ENCODE measurements around the gene CCT7. TPM values are rescaled to one million over a fixed set of nuclear protein-coding genes. Genes with fewer than 3 reads are reported as not detected.

CCT7 gene
- total RNA-seq, 1 donor from 2014 or later, result 124 TPM

GRCh38 chr2:73227086-73227485, 7.0 kb upstream of the CCT7 start:
- DNase-seq, result no peak

GRCh38 chr2:73228631-73229030, 5.5 kb upstream of the CCT7 start:
- DNase-seq, result no peak

DNA sequence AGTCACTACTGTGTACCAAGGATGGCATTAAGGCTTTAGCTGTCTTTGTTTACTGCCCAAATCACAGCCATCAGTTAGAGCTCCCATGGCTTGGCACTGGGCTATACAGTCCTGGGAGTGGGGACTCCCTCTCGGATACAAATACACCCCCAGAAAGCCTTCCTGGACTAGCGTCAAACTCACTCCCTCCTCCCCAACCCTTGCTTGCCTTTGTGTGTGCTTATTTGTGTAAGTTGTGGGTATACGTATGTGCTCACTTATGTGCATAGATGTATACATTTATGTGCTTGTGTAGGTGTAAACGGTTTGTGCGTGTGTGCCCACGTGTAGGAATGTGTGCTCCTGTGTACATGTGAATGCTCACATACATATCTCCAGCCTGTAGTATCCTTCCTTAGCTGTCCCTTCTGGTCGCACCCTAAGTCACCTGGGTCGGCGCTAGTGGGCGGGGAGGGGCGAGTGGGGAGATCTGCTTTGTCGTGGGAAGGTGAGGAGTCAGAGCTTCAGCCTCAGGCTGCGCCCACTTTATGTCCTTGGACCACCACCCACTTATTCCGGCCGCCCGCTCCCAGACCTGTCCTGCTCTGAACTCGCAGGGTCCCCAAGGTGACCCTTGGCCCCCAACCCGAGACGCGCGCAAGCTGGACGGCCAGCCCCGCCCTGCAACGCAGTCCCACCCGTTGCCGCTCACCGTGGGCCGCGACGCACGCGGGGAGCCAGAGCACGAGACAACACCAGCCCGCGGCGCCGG, 1.5 kb upstream of the CCT7 start:
- peak; percentile 16 for DNase-seq

- DNase-seq, result peak; percentile 99
Measured at GRCh38 chr2:73233154-73233931, 765 bp upstream of the CCT7 start, which contains the start of gene PRADC1. Gene PRADC1 (minus strand): TSS chr2:73233239. CDS start chr2:73233160, 79 bp downstream.

GRCh38 chr2:73235315-73236028, 1.4 kb downstream of the CCT7 start:
- no peak for DNase-seq

DNA sequence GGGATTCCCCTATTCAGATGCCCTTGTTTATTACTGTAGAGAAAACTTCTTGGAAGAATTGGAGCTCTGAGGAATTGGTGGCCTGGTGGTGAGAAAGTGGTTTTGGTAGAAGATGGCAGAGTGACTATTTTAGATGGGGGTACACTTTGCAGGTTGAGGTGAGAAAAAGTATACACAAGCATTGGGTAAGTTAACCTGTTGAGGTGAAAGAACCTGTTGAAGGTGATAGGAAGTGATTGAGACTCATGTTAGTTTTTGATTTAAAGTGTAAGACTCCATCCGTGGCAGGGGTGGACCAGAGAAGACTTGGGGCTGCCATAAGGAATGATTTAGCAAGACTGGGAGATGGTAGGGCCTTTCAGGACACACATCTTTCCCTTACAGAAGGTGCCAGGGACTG, 3.1 kb downstream of the CCT7 start:
- DNase-seq, result no peak

GRCh38 chr2:73238149-73238548, 4.0 kb downstream of the CCT7 start:
- DNase-seq, result no peak

DNA sequence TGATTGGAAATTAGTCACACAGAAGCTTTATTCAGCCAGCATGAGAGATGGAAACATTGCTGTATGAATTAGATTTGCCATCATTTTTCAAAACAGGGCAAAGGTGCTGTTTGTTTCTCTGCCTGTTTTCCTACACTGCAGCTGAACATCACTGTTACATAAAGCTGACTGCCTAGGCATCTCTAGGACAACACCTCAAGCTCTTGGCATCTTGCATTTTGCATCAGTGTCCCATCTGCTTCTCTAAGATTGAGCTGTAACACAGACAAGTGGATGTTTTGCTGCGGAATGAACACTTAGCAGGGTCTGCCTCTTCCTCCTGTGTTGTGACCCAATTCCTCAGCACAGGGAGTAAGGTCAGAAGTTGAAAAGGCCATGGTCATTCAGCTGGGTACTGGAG, 4.9 kb downstream of the CCT7 start:
- DNase-seq, result no peak

GRCh38 chr2:73239776-73240175, 5.7 kb downstream of the CCT7 start:
- no peak for DNase-seq

- no peak for DNase-seq
Measured at GRCh38 chr2:73243884-73244570, 9.9 kb downstream of the CCT7 start.

- DNase-seq, result no peak
Measured at GRCh38 chr2:73244580-73244979, 10.5 kb downstream of the CCT7 start.

DNA sequence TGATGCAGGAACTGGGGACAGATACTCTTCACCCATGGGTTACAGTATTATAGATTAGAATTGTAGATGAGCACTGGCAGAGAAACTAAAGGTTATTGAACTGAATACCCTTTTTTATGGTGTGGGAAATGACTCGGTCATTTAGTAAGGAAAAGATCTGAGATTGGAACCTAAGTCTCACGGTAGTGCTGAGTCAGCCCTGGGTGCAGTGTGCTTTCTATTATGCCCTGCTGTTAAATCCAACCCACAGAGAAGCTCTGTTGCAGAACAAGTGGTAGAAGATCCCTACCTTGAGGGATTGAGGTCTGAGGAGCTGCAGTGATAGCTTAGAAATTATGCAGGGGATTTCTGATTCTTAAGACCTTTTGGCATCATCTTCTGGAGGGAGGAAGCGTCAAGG, 12.7 kb downstream of the CCT7 start:
- no peak for DNase-seq

GRCh38 chr2:73249636-73250035, 15.5 kb downstream of the CCT7 start:
- DNase-seq, result no peak

DNA sequence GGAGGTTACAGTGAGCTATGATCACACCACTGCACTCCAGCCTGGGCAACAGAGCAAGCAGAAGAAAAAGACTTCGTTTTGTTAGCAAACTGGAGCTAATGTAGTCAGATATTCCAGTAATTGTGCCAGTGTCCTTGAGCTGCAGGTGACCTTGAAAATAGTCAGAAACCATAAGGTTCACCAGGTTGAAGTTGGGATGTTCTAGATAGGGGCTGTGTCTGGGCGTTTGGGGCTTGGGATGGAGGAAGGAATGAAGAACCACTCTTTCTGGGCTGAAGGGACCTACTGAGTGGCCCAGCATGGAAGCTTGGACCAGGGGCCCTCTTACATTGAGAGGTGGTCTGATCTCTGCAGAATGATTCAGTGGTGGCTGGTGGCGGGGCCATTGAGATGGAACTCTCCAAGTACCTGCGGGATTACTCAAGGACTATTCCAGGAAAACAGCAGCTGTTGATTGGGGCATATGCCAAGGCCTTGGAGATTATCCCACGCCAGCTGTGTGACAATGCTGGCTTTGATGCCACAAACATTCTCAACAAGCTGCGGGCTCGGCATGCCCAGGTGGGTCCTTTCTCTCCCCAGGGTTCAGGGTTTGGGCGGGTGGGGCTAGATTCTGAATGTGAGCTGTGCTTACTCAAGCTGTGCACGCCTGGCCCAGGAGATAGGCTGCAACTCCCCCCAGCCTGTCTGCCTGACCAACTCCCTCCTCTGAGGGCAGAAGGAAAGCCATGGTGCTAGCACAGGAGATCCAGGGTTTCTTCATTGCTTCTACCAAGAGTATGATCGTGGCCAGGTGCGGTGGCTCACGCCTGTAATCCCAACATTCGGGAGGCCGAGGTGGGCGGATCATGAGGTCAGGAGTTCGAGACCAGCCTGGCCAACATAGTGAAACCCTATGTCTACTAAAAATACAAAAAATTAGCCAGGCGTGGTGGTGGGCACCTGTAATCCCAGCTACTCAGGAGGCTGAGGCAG, 17.1 kb downstream of the CCT7 start:
- no peak for DNase-seq

DNA sequence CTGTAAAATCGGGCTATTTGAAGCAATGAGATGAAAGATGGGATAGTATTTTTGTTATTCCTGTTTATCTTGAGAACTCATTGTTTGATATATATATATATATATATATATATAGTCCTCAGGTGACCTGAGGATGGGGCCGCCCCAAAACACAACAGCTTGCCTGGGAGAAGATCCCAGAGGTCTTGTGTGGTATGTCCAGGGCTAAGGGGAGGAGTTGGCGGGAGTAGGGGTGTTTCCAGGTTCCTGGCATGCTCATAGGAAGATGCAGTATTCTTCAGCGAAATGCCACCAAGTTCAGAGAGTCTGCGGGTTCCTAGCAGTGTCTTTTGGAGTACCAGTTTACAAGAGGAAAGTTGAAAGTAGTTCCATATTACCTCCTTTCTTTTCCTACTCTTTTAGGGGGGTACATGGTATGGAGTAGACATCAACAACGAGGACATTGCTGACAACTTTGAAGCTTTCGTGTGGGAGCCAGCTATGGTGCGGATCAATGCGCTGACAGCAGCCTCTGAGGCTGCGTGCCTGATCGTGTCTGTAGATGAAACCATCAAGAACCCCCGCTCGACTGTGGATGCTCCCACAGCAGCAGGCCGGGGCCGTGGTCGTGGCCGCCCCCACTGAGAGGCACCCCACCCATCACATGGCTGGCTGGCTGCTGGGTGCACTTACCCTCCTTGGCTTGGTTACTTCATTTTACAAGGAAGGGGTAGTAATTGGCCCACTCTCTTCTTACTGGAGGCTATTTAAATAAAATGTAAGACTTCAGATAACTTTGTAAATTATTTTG, 18.3 kb downstream of the CCT7 start:
- no peak for DNase-seq

DNA sequence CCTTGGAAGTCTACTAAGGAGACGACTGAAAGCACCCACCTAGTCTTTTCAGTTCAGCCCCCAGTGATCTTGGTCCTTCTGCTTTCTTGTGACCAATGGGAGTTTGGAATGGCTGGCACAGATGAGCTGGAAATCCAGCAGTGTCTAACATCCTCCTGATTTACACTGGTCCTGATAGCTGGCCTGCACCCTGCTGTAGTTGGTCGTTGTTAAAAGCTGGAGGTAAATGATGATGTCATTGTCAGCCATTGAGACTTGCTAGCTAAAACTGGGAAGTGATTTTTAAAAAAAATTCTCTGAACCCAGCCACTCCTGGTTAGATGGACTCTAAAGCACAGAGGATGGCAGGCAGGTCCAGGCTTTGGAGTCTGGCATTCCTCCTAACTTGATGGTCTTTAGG, 19.3 kb downstream of the CCT7 start:
- DNase-seq, result no peak

- DNase-seq, result no peak
Measured at GRCh38 chr2:73253901-73254300, 19.8 kb downstream of the CCT7 start.

DNA sequence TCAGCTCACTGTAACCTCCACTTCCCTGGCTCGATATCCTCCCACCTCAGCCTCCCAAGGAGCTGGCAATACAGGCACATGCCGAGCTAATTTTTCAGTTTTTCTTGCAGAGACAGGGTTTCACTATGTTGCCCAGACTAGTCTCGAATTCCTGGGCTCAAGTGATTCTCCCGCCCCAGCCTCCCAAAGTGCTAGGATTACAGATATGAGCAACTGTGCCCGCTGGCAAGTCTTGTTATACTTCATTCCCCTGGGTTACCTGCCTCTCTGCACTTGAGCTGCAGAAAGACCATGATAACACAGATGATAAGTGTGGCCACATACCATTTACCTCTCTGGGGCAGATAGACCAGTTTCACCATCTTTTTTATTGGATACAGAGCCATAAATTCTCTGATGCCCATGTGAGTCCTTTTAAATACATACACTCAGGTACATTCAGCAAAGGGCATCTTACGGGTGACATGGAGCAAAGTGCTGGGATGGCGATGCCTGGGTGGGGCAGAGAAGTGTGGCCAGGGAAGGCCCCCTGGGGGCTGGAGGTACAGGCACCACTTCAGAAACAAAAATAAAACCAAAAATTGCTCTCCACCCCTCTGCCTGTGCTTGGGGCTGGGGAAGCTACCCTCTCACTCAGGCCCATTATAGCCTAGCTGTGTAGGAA, 20.4 kb downstream of the CCT7 start:
- DNase-seq, result no peak

DNA sequence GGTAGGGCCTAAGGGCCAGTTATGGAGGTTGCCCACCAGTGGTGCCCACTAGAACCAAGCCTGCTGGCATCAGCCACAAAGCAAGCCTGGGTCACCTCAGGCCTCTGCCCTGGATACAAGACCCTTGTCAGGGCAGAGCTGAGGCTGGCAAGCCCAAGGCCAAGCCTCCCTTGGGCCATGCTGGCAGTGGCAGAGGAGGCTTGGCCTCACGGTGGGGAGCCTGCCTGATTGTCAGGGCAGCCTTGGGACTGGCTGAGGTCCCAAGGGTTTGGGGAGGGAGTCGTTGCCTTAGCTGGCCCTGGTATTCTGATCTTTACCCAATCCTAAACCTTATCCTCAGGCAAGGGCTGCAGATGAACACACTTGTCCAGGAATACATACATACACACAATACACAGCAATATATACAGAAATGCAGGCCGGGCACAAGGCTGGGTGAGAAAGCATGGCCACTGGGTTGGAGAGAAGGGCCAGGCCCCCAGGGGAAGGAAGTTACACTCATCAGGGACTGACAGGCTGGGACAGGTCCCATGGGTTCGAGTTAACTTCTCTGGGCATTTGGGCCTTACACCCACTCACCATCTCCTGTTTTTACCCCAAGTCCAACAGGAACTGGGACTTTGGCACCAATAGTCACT, 21.0 kb downstream of the CCT7 start:
- DNase-seq, result no peak

All from skin of body (tissue), 2 donors.